HG02623 (cell line): Measurements from ENCODE around the gene HNRNPC.
"Not testable (repeated sequence)": the region's sequence is repeated elsewhere in the genome, so short reads cannot be mapped to it uniquely, and the experiment has no call there.

Experiments
- ATAC-seq: cut with Tn5 transposase; IDR thresholded peaks from one replicate; pipeline ENCODE4 v1.9.1; 2021; ENCODE audit warnings: moderate library complexity; ENCODE audit not compliant: unreplicated experiment

Gene HNRNPC

DNA sequence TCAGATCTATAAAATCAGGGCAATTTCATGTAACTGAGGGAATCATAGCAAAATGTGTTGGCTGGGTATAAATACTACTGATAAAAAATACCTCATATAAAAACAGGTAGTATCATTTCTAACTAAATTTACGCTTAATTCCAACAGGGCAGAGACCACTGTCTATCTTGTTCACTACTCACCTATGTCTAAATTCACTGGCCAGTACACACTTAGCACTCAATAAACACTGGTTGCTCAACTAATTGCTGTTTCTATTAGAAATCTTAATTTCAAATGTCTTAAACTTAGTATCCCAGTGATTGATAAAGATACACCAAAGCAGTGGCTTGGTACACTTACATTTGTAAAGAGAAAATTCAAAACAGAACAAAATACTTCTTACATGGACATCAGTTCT, 55.6 kb downstream of the HNRNPC start:
- no peak for ATAC-seq

DNA sequence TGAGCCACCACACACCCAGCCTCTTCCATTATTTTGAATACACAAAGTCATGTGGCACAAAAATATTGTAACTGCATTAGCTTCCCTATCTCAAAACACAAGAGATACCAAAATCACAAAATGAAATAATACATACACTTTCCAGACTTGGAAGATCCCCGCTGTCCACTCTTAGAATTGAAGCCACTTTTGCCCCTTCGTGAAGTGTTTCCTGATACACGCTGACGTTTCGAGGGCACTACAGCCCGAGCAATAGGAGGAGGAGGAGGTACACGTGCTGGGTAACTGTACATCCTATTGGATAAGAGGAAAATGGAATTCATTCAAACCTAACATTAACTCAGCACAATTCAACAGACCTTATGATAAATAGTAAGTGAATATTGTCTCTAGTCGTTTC, 56.4 kb downstream of the HNRNPC start:
- ATAC-seq = not testable (repeated sequence)

DNA sequence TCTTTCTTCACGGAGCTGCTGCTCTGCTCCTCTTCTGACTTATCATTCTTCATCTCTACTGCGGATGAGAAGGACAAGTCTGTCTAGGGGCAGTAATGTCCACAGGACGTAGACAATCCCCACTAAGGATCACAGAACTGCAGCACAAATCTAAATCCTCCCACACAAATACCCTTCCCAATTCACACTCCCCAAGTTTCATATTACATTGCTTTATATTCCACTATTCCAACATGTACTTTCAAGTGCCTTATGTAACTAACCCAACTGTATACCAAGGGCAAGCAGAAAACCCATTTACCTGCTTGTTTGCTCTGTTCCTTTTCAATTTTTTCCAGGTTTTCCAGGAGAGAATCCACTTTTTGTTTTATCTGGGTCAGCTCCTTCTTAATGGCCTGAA, 57.7 kb downstream of the HNRNPC start:
- ATAC-seq = no peak

DNA sequence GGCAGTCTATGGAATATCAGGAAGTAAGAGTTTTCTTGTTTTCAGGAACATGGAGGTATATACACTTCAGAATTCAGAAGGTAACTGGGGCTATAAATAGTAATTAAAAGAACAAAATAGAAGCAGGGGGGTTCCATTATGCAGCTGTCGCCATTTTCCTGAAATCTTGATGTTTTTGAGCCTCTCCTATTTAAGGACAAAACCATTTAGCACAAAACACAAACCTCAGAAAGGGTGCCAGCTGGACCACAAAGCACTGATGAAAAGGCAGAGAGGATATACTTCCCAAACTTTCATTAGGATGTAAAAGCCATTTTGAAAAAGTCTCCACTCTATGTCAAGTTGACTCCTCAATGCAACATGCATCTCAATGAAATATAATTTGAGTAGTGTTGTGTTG, 59.2 kb downstream of the HNRNPC start:
- no peak for ATAC-seq

DNA sequence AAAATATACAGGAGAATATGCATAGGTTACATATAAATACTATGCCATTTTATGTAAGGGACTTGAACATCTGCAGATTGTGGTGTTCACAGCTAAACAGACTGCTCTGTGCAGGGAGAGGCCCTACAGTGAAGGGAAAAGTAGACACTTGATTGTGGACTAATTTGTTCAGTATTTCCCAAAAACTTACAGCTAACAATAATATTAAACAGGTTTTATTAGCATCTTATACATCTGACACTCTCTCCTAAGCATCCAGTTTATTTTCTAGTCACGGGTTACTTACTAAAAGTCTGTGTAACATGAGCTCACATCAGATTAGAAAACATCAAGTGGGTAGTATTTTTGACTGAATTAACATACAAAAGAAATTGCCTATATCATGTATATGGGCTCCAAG, 60.1 kb downstream of the HNRNPC start:
- ATAC-seq = no peak

DNA sequence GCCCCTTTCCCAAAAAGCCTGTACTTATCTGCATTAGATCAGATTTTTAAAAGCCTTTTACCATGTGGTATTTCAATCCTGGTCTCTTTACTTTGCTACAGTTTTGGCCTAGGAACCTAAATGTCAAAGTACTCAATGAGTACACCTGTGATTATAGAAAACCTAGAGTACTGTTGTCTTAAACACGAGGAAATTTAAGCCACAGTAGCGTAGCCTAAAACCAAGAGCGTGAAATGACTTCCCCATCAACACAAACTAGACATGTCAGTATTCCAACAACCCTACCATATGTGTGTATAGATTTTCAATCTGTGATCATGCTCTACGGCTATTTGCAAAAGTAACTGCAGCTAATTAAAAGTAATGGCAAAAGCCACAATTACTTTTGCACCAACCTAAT, 60.7 kb downstream of the HNRNPC start:
- ATAC-seq = no peak

DNA sequence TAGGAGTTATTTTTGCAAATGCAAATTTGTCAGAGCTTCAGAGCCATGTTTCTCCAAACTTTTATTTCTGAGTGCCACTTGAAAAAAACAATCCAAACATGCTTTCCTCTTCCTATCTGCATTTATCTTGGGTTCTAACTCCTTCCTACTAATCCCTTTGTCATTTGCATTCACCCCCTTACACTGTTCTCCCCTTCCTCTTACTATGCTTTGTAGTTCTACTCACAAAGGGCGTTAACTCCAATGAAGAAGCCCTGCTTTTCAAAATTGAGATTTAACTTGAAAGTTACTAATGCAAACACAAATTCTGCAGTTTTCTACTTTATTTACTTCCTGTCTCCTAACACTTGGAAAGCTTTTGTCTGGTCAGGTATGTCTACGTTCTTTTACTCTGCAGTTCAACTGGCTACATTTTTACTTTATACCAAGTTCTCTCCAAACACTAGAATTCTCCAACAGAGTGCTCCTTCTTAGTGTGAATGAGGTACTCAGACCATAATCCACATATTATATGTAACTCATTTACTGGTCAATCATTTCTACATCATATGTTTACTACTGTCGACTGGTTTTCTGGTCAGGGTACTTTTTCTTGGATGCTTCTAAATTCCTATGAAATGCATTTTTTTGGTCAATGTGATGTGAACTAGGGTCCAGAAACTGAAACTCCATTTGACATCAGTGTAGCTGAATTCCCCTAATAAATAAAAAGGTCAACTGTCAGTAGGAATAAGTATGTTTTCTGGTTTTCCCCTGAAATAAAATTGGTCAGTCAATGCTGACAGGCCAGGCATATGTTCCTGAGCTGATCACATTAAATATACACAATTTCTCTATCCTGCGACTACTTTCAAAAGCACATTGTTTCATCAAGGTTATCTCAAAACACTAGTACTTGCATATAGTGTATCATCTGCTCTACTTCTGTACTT, 62.2 kb downstream of the HNRNPC start:
- no peak for ATAC-seq

DNA sequence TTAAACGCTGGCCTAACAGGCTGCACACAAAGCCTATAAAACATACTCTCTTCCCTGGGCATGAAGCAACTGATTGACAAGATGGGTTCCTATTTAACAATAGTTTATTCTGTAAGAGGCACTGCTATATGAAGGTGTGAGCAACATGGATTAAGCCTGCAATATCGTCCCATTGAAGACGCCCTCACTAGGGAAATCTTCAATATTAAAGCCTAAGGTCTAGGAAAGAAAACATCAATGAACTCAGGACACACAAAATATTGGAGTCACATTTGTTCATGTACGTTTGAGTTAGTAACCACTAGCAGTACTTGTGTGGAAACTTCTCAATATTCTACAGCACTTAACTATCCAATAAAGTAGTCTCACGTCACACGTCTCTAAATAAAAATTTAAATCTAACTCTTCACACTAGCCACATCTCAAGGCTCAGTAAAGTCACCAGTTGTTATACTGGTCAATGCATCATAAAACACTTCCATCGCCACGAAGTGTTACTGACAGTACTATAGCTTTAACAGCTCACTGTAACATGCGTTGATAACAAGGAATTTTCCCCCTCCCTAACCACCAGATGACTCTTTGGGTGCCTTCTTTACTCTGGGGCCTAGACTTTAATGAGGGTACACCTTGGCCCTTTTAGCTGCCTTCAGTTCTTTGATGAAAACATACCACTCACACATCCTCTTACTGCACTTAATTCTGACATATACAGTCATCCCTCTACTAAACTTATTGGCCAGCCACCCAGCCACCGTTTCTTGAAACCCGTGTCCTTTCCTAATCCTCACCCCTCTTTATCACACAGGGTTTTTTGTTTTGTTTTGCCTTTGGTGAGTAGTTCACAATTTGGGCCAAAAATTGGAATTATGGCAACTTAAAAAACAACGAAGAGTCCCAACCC, 63.3 kb downstream of the HNRNPC start:
- no peak for ATAC-seq

DNA sequence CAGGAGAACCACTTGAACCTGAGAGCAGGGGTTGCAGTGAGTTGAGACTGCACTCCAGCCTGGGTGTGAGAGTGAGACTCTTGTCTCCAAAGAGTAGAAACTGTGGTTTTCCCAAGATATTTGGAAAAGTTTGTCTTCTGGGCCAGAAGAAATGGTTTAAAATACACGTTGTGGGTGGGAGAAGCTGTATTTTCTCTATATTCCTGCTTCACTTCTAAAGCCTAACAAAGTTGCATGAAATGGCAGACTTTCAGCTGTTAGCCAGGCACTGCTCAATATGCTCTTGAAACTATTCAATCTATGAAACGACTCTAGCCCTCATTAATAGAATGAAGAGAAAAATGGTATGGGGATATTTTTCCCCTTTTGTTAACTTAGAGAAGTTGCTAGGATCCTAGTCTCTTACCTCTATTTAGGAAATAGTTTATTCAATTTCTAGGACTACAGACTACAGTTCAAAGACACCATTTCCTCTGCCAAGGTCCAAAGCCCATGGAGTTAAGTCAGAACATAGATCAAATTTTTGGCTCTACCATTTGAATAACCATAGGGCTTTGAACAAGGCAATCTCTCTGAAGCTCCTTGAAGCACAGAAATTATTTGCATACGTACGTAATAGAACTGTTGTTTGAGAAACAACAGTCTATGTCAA, 64.1 kb downstream of the HNRNPC start:
- ATAC-seq = no peak

DNA sequence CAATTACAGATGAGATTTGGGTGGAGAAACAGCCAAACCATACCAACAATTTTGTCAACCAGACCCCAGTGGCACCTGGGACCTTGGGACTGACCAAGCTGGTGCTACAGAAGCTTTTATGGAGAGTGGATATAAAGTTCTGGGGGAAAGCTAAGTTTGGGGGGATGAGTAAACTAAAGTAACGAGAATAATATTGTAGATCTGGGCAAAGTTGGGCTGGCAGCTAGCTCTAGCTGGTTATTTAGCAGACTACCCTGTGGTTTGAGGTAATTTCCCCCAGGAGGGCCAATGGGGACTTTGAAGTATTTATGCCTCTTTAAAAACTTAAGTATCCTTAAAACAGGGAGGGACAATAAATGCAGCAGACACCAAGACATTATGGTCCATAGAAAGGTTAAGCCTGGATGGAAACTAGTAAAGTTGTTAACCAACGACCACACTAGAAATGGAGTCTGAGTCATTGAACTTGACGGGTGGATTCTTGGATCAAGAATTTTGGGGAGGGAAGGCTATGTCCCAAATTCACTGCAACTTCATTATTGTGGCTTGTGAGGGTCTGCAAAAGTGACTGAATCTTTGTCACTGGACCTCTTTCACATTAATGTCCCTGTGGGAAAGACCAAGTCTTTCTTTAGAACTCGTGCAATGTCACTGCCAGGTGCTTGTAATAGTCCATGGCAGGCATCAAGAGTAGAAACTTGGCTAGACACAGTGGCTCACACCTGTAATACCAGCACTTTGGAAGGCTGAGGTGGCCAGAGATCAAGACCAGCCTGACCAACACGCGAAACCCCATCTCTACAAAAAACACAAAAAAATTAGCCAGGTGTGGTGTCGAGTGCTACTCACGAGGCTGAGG, 64.8 kb downstream of the HNRNPC start:
- no peak for ATAC-seq

DNA sequence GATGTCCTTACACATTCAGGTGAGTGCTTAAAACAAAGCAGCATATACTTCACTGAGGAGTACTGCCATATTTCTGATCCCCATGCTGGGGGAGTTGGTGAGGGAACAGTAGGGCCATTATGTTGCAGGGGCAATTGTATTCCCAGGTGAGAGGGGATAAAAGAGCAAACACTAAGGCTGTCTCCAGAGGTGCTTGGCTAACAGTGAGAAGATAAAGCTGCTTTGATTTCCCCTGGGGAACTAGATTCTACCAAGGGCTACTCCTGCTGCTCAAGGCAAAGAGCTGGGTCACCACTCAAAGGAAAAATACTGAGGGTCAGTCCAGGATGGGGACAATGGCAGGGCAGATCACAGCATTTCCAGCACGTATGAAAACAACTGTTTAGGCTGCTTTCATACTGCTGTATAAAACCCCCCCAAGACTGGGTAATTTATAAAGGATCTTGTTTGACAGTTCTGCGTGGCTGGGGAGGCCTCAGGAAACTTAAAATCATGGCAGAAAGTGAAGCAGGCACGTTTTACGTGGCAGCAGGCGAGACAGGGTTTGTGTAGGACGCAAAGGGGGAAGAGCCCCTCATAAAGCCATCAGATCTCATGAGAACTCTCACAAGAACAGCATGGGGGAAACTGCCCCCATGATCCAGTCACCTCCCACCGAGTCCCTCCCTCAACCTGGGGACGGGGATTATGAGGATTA, 65.6 kb downstream of the HNRNPC start:
- ATAC-seq = no peak

DNA sequence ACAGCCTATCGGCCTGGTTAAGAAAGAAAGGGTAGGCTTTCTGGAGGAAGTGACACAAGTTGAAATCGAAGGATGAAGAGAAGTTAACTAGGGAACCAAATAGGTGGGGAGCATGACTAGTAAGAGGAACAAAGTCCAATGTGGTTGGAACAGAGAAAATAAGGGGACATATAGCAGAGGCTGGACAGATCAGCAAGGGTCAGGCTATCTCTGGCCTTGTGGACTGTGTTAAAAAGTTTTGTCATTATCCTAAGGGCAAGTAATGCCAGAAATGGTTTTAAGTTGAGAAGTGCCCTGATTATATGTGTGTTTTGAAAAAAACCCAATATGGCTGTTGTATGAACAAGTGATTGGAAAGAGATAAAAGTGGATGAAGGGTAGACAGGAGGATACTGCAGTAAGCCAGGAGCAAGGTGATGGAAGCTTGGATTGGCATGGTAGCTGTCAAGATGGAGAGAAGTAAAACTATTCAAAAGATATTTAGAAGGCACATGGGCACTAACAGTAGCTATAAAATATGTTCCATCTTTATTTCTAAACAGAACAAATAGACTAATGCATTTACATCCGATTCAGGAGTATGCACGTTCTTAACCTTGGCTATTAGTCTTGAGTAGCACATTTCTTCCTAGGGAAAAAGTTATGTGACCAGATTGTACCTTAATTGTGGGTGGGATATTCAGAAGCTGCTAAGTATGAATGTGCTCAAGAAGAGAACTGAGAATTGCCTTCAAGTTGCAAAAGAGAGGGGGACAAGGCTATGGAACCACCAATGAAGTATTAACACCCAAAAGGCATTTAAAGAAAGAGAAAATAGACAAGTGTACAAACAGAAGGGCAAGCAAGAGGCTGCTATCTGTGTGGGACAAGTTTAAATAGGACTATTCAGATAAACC, 66.5 kb downstream of the HNRNPC start:
- ATAC-seq = no peak

DNA sequence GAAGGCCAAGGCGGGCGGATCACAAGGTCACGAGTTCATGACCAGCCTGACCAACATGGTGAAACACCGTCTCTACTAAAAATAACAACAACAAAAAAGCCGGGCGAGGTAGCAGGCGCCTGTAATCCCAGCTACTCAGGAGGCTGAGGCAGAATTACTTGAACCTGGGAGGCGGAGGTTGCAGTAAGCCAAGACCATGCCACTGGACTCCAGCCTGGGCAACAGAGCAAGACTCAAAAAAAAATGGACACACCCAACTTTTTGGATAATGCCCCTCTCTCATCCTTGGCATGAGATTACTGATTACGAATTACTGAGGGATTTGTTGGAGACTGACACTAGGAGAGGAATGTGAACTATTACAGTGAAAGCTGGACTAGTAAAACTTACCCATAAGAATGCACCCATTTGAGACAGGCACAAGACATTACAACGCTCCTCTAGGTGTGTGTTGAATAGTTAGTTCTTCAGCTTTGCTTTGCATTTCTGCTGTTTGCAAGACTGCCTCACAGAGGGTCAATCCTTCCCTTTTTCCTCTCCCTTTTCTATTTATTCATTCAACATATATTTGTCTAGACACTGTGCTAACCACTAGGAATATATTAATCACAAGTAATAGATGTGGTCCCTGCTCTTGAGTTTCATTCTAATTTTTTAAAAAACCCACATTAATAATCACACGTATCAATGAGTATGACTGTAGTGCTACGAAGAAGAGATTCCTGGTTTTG, 67.3 kb downstream of the HNRNPC start:
- no peak for ATAC-seq

DNA sequence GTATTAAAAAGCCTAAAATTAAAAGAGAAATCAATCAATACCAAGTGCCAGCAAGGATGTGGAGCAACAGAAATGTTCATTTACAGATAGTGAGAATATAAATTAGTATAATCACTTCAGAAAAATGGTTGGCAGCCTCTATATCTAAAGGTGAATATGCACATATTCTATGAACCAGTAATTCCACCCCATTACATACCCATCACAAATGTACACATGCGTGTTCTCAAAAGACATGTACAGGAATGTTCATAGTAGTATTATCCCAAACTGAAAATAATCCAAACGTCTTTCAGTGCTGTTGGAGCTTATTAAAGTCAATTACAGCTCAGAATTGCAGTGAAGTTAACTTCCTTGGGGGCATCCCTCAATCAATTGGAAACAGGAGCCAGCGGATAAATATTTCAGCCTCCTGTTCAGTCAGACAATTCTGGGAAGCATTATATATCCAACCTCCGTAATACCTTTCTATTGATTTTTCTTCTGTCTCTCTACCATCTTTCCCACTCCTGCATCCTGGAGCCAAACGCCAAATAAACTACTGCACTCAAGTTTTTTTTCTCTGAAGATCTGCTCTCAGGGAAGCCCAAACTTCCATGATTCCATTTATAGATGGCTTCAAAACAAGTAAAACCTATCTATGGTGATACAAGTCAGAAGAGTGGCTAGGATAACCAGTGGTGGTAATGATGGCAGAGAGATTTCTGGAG, 68.3 kb downstream of the HNRNPC start:
- no peak for ATAC-seq

DNA sequence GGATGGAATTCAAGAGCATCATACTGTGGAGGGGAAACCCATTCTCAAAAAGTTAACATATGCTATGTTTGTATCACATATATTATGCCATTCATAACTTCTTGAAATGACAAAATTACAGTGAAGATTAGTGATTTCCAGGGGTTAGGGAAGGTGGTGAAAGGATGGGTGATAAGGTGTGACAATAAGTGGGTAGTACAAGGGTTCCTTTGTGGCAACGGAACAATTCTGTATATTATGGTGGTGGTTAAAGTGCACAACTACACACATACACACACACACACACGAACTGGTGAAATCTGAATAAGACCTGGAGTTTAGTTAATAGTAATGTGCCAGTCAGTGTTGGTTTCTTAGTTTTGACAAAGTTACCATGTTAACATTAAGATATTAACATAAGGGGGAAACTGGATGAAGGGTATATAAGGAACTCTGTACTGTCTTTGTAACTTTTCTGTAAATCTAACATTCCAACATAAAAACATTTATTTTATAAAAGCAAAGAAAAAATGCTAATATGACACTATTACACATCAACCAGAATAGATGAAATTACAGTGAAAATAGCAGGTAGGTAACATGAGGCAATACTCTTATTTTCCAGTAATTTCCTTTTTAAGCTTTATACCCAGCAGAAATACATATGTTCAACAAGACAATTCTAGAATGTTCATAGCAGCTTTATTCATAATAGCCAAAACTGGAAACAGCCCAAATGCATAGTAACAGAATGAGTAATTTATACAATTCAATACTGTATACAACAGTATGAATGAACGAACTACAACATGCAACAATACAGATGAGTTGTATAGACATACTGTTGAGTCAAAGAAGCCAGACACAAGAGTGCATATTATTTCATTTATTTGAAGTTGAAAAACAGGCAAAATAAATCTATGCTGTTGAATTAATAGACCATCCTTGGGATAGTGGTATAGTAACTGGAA, 69.4 kb downstream of the HNRNPC start:
- no peak for ATAC-seq

DNA sequence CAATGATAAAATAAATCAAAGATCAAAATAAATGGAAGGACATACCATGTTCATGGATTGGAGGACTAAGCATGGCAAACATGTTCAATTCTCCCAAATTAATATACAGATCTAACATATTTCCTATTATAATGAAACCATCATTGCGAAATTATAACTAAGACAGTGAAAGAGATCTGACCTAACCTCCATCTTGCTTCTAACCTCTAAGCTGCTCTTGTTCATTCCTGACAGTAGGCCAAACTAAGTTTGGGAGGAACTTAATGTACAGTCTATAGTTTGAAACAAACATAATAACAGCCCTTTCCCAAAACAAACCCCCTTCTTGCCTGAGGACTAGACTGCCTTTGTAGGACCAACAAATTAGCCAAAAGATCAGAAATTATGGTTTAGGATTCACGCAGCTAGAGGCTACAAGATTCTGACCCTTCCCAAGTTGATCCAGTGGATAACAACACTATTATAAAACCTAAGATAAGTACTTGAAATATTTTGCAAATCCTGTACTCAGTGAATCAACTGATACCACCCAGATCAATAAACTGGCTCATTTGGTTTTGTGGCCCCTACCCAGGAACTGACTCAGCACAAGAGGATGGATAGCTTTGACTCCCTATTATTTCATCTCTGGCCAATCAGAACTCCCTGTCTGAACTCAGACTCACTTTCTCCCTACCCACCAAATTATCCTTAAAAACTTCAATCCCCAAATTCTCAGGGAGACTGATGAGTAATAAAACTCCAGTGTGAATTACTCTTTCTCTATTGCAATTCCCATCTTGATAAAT, 71.6 kb downstream of the HNRNPC start:
- no peak for ATAC-seq
